ENCODE results near the gene HAPLN3.

- TF ChIP-seq YY1 (IDR thresholded peaks at IDR 0.05; ENCODE audit: insufficient read depth, insufficient read length) (no peak), ZNF274 (IDR thresholded peaks at IDR 0.05; ENCODE audit: low read depth, low read length) (no peak)
Measured at GRCh38 chr15:88897456-88898194, 2.3 kb upstream of the HAPLN3 start.
